ENCODE measurements around the gene KREMEN1. TPM values are rescaled to one million over a fixed set of nuclear protein-coding genes. Genes with fewer than 3 reads are reported as not detected.

KREMEN1 gene
- polyA plus RNA-seq, 1 of the 3 experiments (the other 2 are of a cell fraction), result 10.0 TPM

- TF ChIP-seq ELF1 (IDR thresholded peaks at IDR 0.05) (no peak), SMC3 (IDR thresholded peaks at IDR 0.05; ENCODE audit: low read depth, low read length) (no peak), CTCF (IDR thresholded peaks at IDR 0.05) (no peak), GATA2 (CRISPR knock-in tag; IDR thresholded peaks at IDR 0.05) (no peak), YY1 (IDR thresholded peaks at IDR 0.05; ENCODE audit: low read depth) (no peak), MXI1 (IDR thresholded peaks at IDR 0.05; ENCODE audit: low read depth, low read length) (no peak), GABPA (IDR thresholded peaks at IDR 0.05; ENCODE audit: low read depth) (no peak), USF1 (IDR thresholded peaks at IDR 0.05; ENCODE audit: borderline replicate concordance, low read depth) (no peak), ZBTB33 (IDR thresholded peaks at IDR 0.05; ENCODE audit: borderline replicate concordance, low read depth) (no peak), NFIC (IDR thresholded peaks at IDR 0.05; ENCODE audit: borderline replicate concordance) (no peak), EZH2phosphoT487 (IDR thresholded peaks at IDR 0.05; ENCODE audit: borderline replicate concordance, low read depth) (no peak), MAX (IDR thresholded peaks at IDR 0.05; ENCODE audit: low read depth) (no peak), JUND (IDR thresholded peaks at IDR 0.05) (no peak)
- DNase-seq, result no peak
- WGBS (ENCODE audit: low lambda C conversion rate), result 91% methylated on average over 12 of the region's 12 CpGs
- no peaks in the 10 kb centered on the region for H3F3A ChIP-seq (replicated peaks; ENCODE audit: insufficient read depth)
- H3K4me3 ChIP-seq (ENCODE audit: low read depth in 2 of 2, low read length in 1 of 2), result no peak overlapping the region
- H3K27me3 ChIP-seq (ENCODE audit: insufficient read depth), result no peaks in the 10 kb centered on the region
- no peaks in the 10 kb centered on the region for H3K9me2 ChIP-seq
- H3K9ac ChIP-seq, result no peak overlapping the region
- no peaks in the 10 kb centered on the region for H3K36me3 ChIP-seq (replicated peaks in 1 of 2; ENCODE audit: control insufficient read depth in 1 of 2, insufficient read depth in 2 of 2, low read length in 1 of 2)
- H3K9me3 ChIP-seq, result no peaks in the 10 kb centered on the region
- POLR2A ChIA-PET, result interaction anchor here (0.6 kb wide), 1 partner anchor 45 kb away, joined by 5 read pairs; no protein-coding TSS in a partner anchor
- no peak overlapping the region for H3K27ac ChIP-seq (ENCODE audit: low read depth in 2 of 2, low read length in 1 of 2)
- no peak overlapping the region for H2AFZ ChIP-seq (ENCODE audit: low read depth)
- CTCF ChIA-PET, result interaction anchor here (0.8 to 5.1 kb wide), 22 partner anchors 12 to 553 kb away, joined by 3 to 40 read pairs (median 6); partner anchors contain the start of gene EMID1
- no peaks in the 10 kb centered on the region for H3K79me2 ChIP-seq (ENCODE audit: insufficient read depth)
- no peaks in the 10 kb centered on the region for H4K20me1 ChIP-seq (ENCODE audit: insufficient read depth)
- no peak overlapping the region for H3K4me2 ChIP-seq
- H3K4me1 ChIP-seq (ENCODE audit: control insufficient read depth in 1 of 2, insufficient read depth in 2 of 2, low read depth in 1 of 2, low read length in 1 of 2), result peaks cover 0 to 4% of the 10 kb centered on the region in 2 experiments; a peak in 2 of 4 replicates
These were observed 80.3 kb downstream of the KREMEN1 start for GRCh38 chr22:29152954-29153719.
